ENCODE measurements around the gene KCTD4. TPM values are rescaled to one million over a fixed set of nuclear protein-coding genes. Genes with fewer than 3 reads are reported as not detected.

Gene KCTD4
- polyA plus RNA-seq, 1 donor (not counting 4 experiments of a cell fraction or from before 2014, with no cell fraction given): 0.39 TPM

DNA sequence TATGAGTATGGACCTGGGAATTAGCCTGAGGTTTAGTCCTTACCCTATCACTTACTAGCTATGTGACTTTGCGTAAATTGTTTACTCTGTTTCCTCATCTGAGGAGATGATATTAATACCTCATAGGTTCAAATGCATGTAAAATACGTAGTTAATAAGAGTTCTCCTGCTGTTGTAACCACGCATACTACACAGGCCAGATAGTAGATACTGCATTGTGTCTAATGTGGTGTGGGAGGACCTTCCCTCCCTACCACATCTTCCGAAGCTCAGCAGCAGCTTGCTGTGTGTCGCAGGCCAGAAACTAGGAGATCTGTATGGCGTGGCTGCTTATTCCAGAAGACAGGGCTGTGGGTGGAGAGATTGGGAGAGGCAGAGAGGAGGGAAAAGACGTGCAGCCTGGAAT is 57.5 kb downstream of the KCTD4 start:
- peak overlapping the region; percentile 84 for H3K27ac ChIP-seq (ENCODE audit: control insufficient read depth, insufficient read depth, low read length)
- H3K27me3 ChIP-seq (ENCODE audit: control insufficient read depth, extremely low read depth, insufficient read depth, low read length): no peaks in the 10 kb centered on the region
- H3K9ac ChIP-seq (ENCODE audit: control insufficient read depth, extremely low read depth, insufficient read depth, low read length): peak overlapping the region; percentile 61
- H3K9me3 ChIP-seq (ENCODE audit: control insufficient read depth, low read depth, low read length): no peaks in the 10 kb centered on the region
- H3K36me3 ChIP-seq (ENCODE audit: control insufficient read depth in 2 of 2, extremely low read depth in 1 of 2, insufficient read depth in 2 of 2, low read length in 2 of 2): peaks cover 4 to 12% of the 10 kb centered on the region in 2 experiments
- no peak for DNase-seq (ENCODE audit: low read depth, low spot score)
- peaks cover 81% of the 10 kb centered on the region for H3K79me2 ChIP-seq (ENCODE audit: control insufficient read depth, insufficient read depth, low read length)
- no peak overlapping the region for H2AFZ ChIP-seq (ENCODE audit: control insufficient read depth, low read length)
- TF ChIP-seq EZH2 (IDR thresholded peaks at IDR 0.05; ENCODE audit: low read length): no peak
- TF ChIP-seq, protein P1, sequence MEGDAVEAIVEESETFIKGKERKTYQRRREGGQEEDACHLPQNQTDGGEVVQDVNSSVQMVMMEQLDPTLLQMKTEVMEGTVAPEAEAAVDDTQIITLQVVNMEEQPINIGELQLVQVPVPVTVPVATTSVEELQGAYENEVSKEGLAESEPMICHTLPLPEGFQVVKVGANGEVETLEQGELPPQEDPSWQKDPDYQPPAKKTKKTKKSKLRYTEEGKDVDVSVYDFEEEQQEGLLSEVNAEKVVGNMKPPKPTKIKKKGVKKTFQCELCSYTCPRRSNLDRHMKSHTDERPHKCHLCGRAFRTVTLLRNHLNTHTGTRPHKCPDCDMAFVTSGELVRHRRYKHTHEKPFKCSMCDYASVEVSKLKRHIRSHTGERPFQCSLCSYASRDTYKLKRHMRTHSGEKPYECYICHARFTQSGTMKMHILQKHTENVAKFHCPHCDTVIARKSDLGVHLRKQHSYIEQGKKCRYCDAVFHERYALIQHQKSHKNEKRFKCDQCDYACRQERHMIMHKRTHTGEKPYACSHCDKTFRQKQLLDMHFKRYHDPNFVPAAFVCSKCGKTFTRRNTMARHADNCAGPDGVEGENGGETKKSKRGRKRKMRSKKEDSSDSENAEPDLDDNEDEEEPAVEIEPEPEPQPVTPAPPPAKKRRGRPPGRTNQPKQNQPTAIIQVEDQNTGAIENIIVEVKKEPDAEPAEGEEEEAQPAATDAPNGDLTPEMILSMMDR (optimal IDR thresholded peaks at IDR 0.05 in 1 of 3, IDR thresholded peaks at IDR 0.05 in 1 of 3, conservative IDR thresholded peaks at IDR 0.05 in 1 of 3; ENCODE audit: extremely low read depth in 1 of 3, insufficient read depth in 2 of 3, low read length in 3 of 3): no peak
- peak overlapping the region; percentile 64 for H3K4me2 ChIP-seq (ENCODE audit: control insufficient read depth, extremely low read depth, insufficient read depth, low read depth, low read length)
- H3K9me1 ChIP-seq (ENCODE audit: control insufficient read depth, extremely low read depth, insufficient read depth, low read length): no peaks in the 10 kb centered on the region
- peak overlapping the region in 1 of 3 experiments; percentile 34 for H3K4me3 ChIP-seq (ENCODE audit: control insufficient read depth in 2 of 3, extremely low read depth in 1 of 3, insufficient read depth in 2 of 3, low read depth in 1 of 3, low read length in 3 of 3)
- peak; percentile 95 for FAIRE-seq
- H4K20me1 ChIP-seq (ENCODE audit: control insufficient read depth, extremely low read depth, insufficient read depth, low read length): no peaks in the 10 kb centered on the region
- H3K4me1 ChIP-seq (ENCODE audit: control insufficient read depth, extremely low read depth, insufficient read depth, low read length): peaks cover 19% of the 10 kb centered on the region
- dilution Hi-C loops (cut with MboI; ENCODE audit: extremely low pct_ligation_motif_present, low sequenced_read_pairs): no loop called here

Other genes starting within 250 kb of the KCTD4 start
- 1.7 to 4.2 TPM (median 3.3 TPM) in 3 replicates for gene NUFIP1, start 211.6 kb downstream of the KCTD4 start, polyA plus RNA-seq
- 9.5 to 17.7 TPM (median 14.0 TPM) in 3 replicates for gene GPALPP1, start 211.5 kb downstream of the KCTD4 start, polyA plus RNA-seq
- gene GTF2F2, start 80.5 kb downstream of the KCTD4 start, polyA plus RNA-seq: 31.4 to 55.5 TPM (median 37.6 TPM) in 3 replicates
- gene TPT1, start 140.1 kb upstream of the KCTD4 start, polyA plus RNA-seq: 3,409 to 8,174 TPM (median 5,358 TPM) in 3 replicates
- 21.4 to 26.8 TPM (median 24.5 TPM) in 3 replicates for gene SLC25A30, start 217.3 kb upstream of the KCTD4 start, polyA plus RNA-seq

Measured in keratinocyte (primary cell).